Testis (tissue), 2 donors: ENCODE measurements around the gene MZT2B.
"Not testable (repeated sequence)": the region's sequence is repeated elsewhere in the genome, so short reads cannot be mapped to it uniquely, and the experiment has no call there.

Source experiments
- POLR2A ChIP-seq: fragments of 450-650 bp; IDR thresholded peaks from one replicate; pipeline ENCODE4 v1.6.1; 2017; ENCODE audit warnings: antibody characterized with exemption, mild to moderate bottlenecking, moderate library complexity
- TF ChIP-seq, protein P1 (sequence below), 3 experiments: fragments of 450-650 bp in 2 of 3; fragments of 200-600 bp in 1 of 3; sonication (generic) in 1 of 3; IDR thresholded peaks; one replicate each; pipeline ENCODE4 v1.5.1; 2016 to 2019; ENCODE audit warnings: antibody characterized with exemption in 3 of 3, mild to moderate bottlenecking in 2 of 3, moderate library complexity in 1 of 3

DNA sequence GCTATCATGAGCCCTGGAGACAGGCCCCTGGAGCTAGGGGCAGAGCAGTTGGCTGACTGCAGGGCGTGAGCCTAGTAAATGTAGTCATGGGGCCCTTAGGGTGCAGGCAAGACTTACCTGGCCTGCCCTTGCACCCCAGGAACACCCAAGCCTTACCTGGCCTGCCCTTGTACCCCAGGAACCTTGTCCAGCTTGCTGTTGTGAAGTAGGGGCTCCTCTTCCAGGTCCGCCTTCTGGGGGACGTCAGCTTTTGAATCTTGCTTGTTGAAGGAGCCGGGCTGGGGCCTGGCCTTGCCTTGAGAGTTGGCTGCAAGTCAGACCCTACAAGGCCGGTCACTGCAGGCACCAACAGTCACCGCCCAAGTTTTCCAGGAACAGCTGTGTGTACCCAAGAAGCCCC lies 41.1 kb upstream of the MZT2B start:
- TF ChIP-seq, protein P1, sequence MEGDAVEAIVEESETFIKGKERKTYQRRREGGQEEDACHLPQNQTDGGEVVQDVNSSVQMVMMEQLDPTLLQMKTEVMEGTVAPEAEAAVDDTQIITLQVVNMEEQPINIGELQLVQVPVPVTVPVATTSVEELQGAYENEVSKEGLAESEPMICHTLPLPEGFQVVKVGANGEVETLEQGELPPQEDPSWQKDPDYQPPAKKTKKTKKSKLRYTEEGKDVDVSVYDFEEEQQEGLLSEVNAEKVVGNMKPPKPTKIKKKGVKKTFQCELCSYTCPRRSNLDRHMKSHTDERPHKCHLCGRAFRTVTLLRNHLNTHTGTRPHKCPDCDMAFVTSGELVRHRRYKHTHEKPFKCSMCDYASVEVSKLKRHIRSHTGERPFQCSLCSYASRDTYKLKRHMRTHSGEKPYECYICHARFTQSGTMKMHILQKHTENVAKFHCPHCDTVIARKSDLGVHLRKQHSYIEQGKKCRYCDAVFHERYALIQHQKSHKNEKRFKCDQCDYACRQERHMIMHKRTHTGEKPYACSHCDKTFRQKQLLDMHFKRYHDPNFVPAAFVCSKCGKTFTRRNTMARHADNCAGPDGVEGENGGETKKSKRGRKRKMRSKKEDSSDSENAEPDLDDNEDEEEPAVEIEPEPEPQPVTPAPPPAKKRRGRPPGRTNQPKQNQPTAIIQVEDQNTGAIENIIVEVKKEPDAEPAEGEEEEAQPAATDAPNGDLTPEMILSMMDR (IDR thresholded peaks at IDR 0.05) = not testable (repeated sequence)
- TF ChIP-seq POLR2A = not testable (repeated sequence)
